WI38 (cell line): ENCODE results near the gene TNFRSF25.

Source experiments
- H3K4me3 ChIP-seq: 2 replicates; pipeline ENCODE4 v1.5.1; 2011; ENCODE audit warnings: low read depth, mild to moderate bottlenecking, control low read depth, low read length
- CTCF ChIP-seq: IDR thresholded peaks from 2 replicates; pipeline ENCODE4 v1.5.1; 2012; ENCODE audit warnings: low read depth, mild to moderate bottlenecking, control low read depth, low read length

Gene TNFRSF25

GRCh38 chr1:6491081-6491449 lies 25.1 kb upstream of the TNFRSF25 start:
- TF ChIP-seq CTCF: no peak
- peak overlapping the region; percentile 66 for H3K4me3 ChIP-seq

GRCh38 chr1:6490181-6491080 lies 24.5 kb upstream of the TNFRSF25 start:
- H3K4me3 ChIP-seq: peak overlapping the region; percentile 66
- no peak for TF ChIP-seq CTCF

- TF ChIP-seq CTCF: peak; percentile 90
- H3K4me3 ChIP-seq: peak overlapping the region; percentile 66
Observed at GRCh38 chr1:6489799-6490180, 23.8 kb upstream of the TNFRSF25 start.

- no peak for TF ChIP-seq CTCF
- H3K4me3 ChIP-seq: no peak overlapping the region
Observed at GRCh38 chr1:6489383-6489765, 23.4 kb upstream of the TNFRSF25 start.

GRCh38 chr1:6488602-6489382 lies 22.8 kb upstream of the TNFRSF25 start:
- H3K4me3 ChIP-seq: no peak overlapping the region
- no peak for TF ChIP-seq CTCF

- TF ChIP-seq CTCF: no peak
Observed at GRCh38 chr1:6487804-6488484, 22.0 kb upstream of the TNFRSF25 start.

More at GRCh38 chr1:6487804-6488484, 22.0 kb upstream of the TNFRSF25 start:
- no peak overlapping the region for H3K4me3 ChIP-seq
